ENCODE data around the gene MMD. TPM values are rescaled to one million over a fixed set of nuclear protein-coding genes. Genes with fewer than 3 reads are reported as not detected.

MMD gene
- total and polyA plus RNA-seq, 2 of the 13 experiments (the other 11 are each of a cell fraction or from before 2014, with no cell fraction given), result 121 to 225 TPM

DNA sequence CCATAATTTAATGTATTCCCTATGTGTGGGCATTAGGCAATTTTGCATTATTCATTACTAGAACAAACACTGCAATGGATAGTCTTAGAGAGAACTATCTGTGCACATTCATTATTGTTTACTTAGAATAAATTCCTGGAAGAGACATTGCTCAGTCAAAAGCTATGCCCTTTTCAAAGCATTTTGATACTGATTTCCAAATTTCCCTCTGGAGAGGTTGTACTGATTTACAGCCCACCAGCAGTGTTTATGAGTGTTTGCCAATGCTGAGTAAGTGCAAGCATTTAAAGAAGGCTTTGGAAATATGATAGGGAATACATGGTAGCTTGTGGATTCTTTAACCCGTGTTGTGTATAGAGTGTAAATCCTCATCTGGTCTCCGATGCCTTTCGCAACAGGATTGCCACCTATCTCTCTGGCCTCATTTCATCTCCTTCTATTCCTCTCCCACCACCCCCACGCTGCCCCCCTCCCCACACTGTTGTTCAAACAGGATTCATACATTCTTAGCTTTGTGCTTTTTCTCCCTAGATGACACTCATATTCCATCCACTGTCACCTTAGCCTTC, 33.4 kb upstream of the MMD start (continued):
- TF ChIP-seq, protein P1, sequence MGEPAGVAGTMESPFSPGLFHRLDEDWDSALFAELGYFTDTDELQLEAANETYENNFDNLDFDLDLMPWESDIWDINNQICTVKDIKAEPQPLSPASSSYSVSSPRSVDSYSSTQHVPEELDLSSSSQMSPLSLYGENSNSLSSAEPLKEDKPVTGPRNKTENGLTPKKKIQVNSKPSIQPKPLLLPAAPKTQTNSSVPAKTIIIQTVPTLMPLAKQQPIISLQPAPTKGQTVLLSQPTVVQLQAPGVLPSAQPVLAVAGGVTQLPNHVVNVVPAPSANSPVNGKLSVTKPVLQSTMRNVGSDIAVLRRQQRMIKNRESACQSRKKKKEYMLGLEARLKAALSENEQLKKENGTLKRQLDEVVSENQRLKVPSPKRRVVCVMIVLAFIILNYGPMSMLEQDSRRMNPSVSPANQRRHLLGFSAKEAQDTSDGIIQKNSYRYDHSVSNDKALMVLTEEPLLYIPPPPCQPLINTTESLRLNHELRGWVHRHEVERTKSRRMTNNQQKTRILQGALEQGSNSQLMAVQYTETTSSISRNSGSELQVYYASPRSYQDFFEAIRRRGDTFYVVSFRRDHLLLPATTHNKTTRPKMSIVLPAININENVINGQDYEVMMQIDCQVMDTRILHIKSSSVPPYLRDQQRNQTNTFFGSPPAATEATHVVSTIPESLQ (CRISPR knock-in tag; conservative IDR thresholded peaks at IDR 0.05), result no peak
- no peak for TF ChIP-seq WIZ (CRISPR knock-in tag; IDR thresholded peaks at IDR 0.05)
- no peak for TF ChIP-seq CHD4 (IDR thresholded peaks at IDR 0.05; ENCODE audit: borderline replicate concordance, low read length)
- no peak for TF ChIP-seq ZNF549 (CRISPR knock-in tag; IDR thresholded peaks at IDR 0.05)
- TF ChIP-seq, protein P2, sequence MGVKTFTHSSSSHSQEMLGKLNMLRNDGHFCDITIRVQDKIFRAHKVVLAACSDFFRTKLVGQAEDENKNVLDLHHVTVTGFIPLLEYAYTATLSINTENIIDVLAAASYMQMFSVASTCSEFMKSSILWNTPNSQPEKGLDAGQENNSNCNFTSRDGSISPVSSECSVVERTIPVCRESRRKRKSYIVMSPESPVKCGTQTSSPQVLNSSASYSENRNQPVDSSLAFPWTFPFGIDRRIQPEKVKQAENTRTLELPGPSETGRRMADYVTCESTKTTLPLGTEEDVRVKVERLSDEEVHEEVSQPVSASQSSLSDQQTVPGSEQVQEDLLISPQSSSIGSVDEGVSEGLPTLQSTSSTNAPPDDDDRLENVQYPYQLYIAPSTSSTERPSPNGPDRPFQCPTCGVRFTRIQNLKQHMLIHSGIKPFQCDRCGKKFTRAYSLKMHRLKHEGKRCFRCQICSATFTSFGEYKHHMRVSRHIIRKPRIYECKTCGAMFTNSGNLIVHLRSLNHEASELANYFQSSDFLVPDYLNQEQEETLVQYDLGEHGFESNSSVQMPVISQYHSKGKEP (CRISPR knock-in tag; IDR thresholded peaks at IDR 0.05), result no peak
- TF ChIP-seq HCFC1 (IDR thresholded peaks at IDR 0.05; ENCODE audit: low read depth, low read length), result no peak
- TF ChIP-seq ONECUT2 (CRISPR knock-in tag; IDR thresholded peaks at IDR 0.05), result no peak
- TF ChIP-seq, protein P3, sequence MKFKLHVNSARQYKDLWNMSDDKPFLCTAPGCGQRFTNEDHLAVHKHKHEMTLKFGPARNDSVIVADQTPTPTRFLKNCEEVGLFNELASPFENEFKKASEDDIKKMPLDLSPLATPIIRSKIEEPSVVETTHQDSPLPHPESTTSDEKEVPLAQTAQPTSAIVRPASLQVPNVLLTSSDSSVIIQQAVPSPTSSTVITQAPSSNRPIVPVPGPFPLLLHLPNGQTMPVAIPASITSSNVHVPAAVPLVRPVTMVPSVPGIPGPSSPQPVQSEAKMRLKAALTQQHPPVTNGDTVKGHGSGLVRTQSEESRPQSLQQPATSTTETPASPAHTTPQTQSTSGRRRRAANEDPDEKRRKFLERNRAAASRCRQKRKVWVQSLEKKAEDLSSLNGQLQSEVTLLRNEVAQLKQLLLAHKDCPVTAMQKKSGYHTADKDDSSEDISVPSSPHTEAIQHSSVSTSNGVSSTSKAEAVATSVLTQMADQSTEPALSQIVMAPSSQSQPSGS (CRISPR knock-in tag; IDR thresholded peaks at IDR 0.05), result no peak
- TF ChIP-seq ZBTB7B (CRISPR knock-in tag; IDR thresholded peaks at IDR 0.05), result peak; percentile 33; the same call in 1 of the 2 replicates
- TF ChIP-seq, protein P4, sequence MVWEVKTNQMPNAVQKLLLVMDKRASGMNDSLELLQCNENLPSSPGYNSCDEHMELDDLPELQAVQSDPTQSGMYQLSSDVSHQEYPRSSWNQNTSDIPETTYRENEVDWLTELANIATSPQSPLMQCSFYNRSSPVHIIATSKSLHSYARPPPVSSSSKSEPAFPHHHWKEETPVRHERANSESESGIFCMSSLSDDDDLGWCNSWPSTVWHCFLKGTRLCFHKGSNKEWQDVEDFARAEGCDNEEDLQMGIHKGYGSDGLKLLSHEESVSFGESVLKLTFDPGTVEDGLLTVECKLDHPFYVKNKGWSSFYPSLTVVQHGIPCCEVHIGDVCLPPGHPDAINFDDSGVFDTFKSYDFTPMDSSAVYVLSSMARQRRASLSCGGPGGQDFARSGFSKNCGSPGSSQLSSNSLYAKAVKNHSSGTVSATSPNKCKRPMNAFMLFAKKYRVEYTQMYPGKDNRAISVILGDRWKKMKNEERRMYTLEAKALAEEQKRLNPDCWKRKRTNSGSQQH (CRISPR knock-in tag; IDR thresholded peaks at IDR 0.05; ENCODE audit: low read depth), result no peak
- TF ChIP-seq, protein P5, sequence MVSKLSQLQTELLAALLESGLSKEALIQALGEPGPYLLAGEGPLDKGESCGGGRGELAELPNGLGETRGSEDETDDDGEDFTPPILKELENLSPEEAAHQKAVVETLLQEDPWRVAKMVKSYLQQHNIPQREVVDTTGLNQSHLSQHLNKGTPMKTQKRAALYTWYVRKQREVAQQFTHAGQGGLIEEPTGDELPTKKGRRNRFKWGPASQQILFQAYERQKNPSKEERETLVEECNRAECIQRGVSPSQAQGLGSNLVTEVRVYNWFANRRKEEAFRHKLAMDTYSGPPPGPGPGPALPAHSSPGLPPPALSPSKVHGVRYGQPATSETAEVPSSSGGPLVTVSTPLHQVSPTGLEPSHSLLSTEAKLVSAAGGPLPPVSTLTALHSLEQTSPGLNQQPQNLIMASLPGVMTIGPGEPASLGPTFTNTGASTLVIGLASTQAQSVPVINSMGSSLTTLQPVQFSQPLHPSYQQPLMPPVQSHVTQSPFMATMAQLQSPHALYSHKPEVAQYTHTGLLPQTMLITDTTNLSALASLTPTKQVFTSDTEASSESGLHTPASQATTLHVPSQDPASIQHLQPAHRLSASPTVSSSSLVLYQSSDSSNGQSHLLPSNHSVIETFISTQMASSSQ (IDR thresholded peaks at IDR 0.05; ENCODE audit: low read depth), result no peak; the same call in 1 of the 2 replicates
- TF ChIP-seq, protein P5 (CRISPR knock-in tag; IDR thresholded peaks at IDR 0.05; ENCODE audit: borderline replicate concordance), result no peak; the same call in 1 of the 2 replicates
- TF ChIP-seq, protein P6, sequence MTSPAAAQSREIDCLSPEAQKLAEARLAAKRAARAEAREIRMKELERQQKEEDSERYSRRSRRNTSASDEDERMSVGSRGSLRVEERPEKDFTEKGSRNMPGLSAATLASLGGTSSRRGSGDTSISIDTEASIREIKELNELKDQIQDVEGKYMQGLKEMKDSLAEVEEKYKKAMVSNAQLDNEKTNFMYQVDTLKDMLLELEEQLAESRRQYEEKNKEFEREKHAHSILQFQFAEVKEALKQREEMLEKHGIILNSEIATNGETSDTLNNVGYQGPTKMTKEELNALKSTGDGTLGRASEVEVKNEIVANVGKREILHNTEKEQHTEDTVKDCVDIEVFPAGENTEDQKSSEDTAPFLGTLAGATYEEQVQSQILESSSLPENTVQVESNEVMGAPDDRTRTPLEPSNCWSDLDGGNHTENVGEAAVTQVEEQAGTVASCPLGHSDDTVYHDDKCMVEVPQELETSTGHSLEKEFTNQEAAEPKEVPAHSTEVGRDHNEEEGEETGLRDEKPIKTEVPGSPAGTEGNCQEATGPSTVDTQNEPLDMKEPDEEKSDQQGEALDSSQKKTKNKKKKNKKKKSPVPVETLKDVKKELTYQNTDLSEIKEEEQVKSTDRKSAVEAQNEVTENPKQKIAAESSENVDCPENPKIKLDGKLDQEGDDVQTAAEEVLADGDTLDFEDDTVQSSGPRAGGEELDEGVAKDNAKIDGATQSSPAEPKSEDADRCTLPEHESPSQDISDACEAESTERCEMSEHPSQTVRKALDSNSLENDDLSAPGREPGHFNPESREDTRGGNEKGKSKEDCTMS (CRISPR knock-in tag; conservative IDR thresholded peaks at IDR 0.05), result no peak
- TF ChIP-seq FOXO1 (CRISPR knock-in tag; IDR thresholded peaks at IDR 0.05), result 0 out of 2 replicates have a peak, but pooled peaks have one; percentile 15
- no peak for TF ChIP-seq ZNF546 (CRISPR knock-in tag; conservative IDR thresholded peaks at IDR 0.05)
- TF ChIP-seq HNF4A (CRISPR knock-in tag; IDR thresholded peaks at IDR 0.05), result peak; percentile 31; the same call in 1 of the 2 replicates
- 0 out of 2 replicates have a peak, but pooled peaks have one; percentile 59 for TF ChIP-seq MBD4 (IDR thresholded peaks at IDR 0.05; ENCODE audit: borderline replicate concordance, low read length)
